ENCODE data around the gene TRMT112.

DNA sequence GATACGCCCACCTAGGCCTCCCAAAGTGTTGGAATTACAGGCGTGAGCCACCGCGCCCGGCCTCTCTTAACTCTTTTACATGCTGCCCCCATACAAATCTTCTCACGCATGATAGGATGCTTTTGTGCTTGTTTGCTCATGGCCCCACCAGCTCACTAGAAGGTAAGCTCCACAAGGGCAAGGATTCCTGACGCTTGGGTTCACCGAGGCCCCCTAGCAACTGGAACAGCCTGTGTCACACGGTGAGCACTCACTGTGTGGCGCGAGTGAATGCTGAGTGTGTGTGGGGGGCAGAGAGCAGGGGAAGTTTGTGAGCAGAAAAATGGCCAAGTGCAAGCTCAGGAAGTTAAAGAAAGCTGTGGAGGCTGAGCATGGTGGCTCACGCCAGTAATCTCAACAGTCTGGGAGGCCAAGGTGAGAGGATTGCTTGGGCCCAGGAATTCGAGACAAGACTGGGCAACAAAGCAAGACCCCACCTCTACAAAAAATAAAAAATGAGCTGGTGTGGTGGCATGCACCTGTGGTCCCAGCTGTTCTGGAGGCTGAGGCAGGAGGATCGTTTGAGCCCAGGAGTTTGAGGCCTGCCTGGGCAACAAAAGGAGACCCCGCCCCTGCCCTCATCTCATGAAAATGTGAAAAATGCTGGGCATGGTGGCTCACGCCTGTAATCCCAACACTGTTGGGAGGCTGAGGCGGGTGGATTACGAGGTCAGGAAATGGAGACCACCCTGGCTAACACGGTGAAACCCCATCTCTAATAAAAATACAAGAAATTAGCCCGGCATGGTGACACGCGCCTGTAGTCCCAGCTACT lies 35.2 kb downstream of the TRMT112 start:
- TF ChIP-seq, protein P1, sequence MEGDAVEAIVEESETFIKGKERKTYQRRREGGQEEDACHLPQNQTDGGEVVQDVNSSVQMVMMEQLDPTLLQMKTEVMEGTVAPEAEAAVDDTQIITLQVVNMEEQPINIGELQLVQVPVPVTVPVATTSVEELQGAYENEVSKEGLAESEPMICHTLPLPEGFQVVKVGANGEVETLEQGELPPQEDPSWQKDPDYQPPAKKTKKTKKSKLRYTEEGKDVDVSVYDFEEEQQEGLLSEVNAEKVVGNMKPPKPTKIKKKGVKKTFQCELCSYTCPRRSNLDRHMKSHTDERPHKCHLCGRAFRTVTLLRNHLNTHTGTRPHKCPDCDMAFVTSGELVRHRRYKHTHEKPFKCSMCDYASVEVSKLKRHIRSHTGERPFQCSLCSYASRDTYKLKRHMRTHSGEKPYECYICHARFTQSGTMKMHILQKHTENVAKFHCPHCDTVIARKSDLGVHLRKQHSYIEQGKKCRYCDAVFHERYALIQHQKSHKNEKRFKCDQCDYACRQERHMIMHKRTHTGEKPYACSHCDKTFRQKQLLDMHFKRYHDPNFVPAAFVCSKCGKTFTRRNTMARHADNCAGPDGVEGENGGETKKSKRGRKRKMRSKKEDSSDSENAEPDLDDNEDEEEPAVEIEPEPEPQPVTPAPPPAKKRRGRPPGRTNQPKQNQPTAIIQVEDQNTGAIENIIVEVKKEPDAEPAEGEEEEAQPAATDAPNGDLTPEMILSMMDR (IDR thresholded peaks at IDR 0.05): no peak
- TF ChIP-seq POLR2A (IDR thresholded peaks at IDR 0.05): no peak

Measured in uterus (tissue), 2 donors.